UCSD-AML1 (cell line): Measurements from ENCODE around the gene MZB1.
"Not testable (repeated sequence)": the region's sequence is repeated elsewhere in the genome, so short reads cannot be mapped to it uniquely, and the experiment has no call there.

ENCODE experiments used
- DNase-seq: peaks from one replicate; lab custom pipeline; 2025; ENCODE audit not compliant: unreplicated experiment; lab: John Stamatoyannopoulos, UW

The MZB1 gene

DNA sequence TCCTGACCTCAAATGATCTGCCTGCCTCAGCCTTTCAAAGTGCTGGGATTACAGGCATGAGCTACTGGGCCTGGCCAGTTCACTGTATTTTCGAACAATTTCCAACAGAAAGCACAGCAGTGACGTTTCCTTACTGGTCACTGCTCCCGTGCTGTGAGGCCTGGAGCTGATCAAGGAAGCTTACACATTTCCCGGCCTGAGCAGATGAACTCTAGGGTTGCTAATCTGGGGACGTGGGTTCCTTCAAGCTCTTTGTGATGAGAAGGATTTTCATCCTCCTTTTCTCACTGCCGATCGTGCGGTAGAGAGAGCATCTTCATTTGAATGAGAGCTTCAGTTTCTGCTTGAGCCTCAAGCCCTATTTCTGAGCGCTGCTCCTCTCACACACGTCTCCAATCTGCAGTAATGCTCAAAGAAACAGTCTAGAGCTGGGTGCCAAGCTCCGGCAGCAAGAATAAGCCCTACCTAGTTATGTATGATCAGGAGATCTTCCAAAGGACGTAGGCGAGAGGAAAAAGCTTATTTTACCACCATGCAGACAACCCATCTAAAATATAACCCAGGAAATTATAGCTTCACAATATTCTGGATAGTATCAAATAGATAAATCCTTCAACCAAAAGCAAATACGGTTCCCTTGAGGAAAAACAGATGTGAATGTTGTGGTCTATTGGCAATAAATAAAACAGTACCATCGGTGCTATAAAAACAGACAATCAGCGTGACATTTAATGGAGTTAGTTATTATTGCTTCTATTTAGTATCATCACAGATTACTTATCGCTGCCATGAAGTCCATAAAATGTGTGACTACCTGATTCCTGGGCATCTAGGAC lies 21.5 kb upstream of the MZB1 start:
- DNase-seq, result no peak

DNA sequence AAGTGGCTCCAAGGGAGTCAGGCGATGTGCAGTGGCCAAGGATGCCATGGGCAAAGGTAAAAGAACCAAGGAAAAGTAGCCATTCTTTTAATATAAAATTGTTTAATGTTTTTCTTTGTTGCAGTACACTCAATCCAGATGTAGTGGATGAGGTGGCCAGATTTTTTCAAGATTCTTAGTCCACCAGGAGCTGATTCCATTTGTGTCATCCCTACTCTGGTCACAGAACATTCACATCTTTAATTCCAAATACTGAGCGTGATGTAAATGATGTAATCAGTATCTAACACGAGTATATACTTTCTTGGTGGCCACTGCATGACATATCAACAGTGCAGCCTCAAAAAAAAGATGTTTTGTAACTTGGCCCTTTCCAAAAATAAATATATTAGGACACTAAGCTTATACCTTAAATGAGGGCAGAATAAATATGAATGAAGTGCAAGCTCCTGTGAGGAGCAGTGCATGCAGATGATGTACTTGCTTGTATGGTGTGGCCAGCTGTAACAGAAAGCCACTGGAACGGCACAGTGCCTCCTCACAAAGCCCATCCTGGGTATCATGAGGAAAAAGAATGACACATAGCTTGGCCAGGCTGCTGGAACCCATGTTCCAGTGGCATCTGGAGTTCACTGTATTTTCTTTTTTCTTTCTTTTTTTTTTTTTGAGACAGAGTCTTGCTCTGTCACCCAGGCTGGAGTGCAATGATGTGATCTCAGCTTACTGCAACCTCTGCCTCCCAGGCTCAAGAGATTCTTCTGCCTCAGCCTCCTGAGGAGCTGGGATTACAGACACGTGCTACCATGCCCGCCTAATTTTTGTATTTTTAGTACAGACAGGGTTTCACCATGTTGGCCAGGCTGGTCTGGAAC lies 20.6 kb upstream of the MZB1 start:
- DNase-seq, result no peak

DNA sequence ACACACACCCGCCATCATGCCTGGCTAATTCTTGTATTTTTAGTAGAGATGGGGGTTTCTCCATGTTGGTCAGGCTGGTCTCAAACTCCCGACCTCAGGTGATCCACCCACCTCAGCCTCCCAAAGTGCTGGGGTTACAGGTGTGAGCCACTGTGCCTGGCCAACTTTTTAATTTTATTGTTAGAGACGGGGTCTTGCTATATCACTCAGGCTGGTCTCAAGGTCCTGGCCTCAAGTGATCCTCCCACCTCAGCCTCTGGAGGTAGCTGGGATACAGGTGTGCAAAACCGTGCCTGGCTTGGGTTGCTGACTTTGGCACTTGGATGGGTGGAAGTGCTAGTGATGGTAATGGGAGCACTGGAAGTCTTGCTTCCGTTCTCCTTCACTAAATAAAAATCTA lies 19.4 kb upstream of the MZB1 start:
- DNase-seq, result not testable (repeated sequence)

DNA sequence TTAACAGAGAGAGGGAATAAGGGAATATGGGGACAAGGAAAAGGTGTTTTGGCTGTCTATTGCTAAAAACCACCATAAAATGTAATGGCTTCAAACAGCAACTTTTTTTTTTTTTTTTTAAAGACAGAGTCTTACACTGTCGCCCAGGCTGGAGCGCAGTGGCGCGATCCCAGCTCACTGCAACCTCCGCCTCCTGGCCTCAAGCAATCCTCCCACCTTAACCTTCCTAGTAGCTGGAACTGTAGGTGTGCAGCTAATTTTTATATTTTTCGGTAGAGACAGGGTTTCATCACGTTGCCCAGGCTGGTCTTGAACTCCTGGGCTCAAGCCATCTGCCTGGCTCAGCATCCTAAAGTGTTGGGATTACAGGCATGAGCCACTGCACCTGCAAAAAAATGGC lies 18.5 kb upstream of the MZB1 start:
- no peak for DNase-seq

DNA sequence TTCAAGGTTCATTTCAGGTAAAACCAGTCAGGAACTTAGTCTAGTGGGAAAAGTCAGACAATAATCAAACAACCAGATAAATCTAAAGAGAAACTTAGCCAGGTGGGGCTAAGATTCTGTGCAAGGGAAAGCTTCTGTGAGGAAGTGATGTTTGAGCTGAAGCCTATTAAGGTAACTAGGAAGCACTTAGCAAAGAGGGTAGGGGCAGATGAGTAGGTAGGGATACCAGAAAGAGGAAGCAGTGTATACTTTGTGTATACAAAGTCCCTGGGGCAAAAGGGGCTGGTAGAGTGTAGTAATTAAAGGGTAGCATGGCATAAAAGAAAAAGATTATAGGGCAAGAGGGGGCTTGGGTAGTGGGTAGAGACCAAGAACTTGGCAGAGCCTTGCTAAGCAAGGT lies 17.8 kb upstream of the MZB1 start:
- DNase-seq, result no peak

DNA sequence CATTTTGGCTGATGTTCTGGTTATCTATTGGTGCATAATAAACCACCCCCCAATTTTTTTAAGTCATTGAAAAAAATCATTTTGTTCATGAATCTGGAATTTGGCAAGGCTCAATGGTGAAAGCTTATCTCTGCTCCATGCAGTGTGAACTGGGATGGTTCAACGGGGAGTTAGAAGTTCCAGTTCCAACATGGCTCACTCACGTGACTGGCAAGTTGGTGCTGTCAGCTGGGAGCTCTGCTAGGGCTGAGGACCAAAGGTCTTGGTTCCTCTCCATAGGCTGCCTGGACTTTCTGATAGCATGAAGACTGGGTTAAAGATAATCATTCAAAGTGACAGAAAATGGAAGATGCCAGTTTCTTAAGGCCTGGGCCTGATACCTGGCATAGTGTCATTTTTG lies 17.2 kb upstream of the MZB1 start:
- DNase-seq, result no peak

DNA sequence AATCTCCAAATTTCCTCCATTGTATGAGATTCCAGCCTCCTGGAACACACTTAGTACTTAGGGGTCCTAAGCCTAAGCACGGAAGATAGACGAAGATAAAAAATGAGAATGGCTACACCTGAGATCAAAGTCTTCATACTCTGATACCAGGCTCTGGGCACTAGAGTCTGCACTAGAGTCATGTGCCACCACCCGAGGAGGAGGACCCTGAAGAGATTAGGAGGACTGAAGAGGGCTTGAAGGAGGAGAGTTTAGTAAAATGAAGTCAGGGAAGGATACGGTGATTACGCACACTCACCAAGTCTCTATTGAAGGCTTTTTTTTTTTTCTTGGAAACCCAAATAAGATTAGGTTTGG lies 14.7 kb upstream of the MZB1 start:
- DNase-seq, result no peak

DNA sequence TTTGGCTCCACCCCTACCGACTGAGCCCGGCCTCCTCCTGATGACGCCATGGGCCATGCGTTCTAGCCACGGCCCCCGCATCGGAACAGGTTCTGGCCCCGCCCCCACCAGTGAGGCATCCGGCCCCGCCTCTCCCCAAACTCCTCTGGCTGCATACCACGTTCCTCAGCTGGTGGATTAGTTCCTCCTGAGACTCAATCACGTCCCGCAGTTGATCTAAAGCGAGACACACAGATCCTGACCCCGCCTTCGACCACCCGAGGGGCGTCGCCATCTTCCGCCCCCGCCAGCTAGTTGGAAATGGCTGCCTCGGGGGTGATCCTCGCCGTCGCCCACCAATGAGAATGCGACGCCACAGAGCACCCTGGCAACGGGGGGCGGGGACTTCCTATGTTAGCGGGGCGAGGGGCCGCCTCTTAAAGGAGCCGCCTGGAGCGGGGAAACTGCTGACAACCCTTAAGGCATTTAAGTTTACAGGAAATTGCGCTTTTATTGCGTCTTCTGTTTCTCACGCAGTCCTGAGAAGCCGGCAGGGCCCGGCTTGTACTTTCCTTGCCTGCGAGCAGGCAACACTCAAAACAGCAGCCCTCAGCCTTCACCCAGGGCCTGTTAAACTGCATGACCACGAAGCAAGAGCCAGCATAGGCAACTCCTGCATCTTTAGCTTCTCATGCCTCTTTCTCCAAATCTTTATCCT lies 14.2 kb upstream of the MZB1 start, which contains the start of gene SPATA24:
TSS of gene SPATA24 (minus strand) at position 303 of the 697 bp plus-strand sequence. CDS start at position 274, 29 bp downstream.
- peak; percentile 98 for DNase-seq

DNA sequence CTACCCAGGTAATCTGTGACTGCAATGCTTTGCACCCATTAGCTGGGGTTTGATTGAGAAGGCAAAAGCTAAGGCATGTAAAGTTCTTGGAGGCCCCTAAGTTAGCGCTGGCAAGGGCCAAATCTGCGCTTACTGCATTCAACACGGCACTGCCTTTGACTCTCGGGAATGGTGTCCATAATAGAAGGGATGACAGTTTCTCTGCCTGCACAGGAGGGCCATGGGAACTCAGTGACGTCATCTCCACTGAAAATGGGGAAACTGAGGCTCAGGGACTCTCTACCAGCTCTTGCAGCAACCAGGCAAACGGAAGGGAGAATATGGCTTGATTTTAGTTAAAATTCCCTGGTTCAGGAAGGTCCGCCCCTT lies 13.7 kb upstream of the MZB1 start:
- no peak for DNase-seq

DNA sequence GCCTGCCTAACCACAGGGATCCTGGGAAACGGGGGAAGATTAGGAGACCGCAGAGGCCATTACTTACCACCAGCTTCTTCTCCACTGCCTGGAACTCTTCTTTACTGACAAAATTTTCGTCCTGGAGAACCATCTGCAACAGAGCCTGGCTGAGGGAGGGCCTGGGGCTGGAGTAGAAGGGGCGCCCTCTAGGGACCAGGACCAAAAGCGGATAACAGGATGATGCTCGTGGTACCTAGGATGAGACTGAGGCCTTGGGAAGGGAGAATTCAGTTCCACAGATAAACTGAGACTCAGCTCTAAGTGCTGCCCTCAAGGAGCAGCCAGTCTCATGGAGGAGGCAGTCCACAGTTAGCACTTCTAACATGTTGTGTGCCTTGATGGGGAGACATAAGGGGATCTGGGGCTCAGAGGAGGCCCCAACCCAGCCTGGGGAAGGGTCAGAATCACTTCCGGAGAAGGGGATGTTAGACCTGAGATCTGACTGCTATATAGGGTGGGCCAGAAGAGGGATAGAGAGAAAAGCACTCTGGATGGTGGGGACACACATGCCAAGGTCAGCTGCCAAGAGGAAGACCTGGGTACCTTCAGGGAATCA lies 12.9 kb upstream of the MZB1 start:
- DNase-seq, result peak; percentile 53

DNA sequence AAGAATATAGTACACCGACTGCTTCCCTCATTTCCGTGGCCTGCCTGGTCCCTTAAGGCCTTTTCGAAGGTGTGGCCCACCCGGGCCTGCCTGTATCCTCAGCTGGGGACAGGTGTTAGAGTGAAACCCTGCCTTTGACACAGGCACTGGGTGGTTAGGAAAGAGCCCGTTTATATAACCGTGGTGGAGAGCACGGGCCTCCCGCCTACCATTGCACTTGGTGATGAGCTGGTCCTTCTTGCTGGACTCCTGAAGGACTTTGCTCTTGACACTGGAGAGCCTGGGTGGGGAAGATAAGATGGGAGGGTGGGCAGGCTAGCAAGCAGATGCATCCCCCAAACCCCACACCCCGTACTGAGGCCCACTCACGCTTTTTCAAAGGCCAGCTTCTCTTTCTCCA lies 11.8 kb upstream of the MZB1 start:
- no peak for DNase-seq

DNA sequence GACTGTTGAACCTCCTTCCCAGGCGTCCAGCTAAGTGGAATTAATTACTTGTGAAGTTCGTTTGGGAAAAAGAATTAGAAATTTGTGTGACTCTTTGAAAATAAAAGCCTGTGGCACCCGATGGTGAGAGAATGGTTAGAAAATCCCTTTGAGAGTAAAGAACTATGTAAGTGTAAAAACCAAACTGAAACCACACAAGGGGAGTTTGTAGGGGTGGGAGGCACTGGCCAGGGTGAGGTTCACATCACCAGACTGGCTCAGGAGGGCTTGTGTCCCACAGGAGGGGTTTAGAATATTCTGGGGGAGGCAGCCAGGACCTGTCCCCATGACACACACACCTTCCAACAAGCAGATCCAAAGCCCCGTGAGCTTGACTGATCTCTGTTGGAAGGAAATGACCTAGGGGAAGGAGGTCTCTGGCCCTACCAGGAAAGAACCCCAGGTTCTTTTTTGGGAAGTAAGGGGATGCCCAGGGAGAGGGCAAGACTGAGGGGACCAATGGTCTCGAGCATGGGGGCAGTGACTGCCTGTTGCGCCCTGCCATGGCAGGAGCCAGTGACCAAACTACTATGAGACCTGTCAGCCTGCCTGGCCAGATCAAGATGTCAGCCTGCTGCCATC lies 9.9 kb upstream of the MZB1 start:
- DNase-seq, result no peak

DNA sequence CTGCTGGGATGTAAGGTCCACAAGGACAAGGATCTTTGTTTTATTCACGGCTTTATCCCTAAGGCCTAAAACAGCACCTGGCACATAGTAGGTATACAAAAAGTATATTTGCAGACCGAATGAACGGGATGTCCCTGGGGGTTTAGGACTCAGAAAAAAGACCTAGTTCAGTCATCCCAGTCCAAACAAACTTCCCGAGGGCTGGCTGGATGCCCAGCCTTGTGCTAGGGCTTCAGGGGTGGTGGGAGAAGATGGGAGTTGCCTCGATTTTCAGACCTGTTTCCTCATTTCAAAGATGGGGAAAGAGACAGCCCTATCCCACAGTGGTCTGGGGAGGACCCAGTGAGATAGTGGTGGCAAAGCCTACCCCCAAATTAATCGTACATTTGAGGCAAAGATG lies 8.2 kb upstream of the MZB1 start:
- no peak for DNase-seq

DNA sequence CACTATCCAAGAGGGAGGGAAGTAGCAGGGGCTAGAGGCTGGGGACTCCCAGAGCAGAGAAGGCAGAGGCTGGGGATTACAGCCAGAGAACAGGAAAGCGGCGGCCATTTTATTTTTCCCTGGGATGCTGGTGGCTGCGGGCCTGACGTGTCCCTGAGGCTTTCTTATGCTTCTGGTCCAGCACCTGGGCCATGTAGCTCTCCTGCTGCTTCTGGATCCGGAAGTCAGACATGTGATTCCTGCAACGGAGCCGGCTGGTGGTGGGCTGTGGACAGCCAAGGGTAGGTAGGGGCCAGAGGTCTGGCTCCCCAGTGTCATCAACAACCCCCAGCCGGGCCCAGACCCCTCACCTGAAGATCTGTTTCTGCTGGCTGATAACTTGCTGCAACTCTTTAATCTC lies 7.0 kb upstream of the MZB1 start:
- no peak for DNase-seq

DNA sequence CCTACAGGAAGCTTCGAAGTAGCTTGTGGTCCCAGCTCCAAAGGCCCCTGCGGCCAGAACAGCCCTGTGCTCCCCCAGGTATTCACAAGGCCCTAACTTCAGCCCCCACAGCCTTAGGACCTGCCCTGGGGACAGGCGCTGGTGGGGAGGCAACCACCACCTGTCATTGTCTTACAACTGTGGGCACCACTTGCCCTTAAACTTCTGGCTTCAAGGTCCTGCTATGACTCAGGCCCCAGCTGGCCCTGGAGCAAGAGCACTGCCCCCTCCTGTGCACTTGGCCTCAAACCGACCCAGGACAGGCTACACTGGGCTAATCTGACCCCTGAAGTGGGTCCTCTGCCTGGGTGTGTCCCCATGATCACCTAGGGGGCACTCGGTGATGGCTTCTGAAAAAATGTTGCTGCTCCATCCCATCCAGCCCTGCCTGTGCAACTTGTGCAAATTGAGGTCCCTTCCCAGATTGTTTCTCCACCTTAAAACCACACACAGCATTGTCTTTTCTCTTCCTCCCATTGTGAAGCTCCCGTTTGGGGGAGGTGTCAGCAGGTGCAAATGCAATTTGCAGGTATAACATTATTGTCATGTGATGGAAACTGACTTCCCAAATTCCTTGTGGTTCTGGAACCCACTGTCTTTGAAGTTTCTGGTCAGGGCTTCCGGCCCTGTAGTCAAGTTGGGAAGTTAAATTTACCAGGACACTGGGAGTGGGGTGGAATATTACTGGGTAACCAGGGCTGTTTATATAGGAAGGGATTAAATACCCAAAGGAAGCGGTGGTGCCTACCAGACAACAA lies 6.3 kb upstream of the MZB1 start:
- DNase-seq, result no peak

DNA sequence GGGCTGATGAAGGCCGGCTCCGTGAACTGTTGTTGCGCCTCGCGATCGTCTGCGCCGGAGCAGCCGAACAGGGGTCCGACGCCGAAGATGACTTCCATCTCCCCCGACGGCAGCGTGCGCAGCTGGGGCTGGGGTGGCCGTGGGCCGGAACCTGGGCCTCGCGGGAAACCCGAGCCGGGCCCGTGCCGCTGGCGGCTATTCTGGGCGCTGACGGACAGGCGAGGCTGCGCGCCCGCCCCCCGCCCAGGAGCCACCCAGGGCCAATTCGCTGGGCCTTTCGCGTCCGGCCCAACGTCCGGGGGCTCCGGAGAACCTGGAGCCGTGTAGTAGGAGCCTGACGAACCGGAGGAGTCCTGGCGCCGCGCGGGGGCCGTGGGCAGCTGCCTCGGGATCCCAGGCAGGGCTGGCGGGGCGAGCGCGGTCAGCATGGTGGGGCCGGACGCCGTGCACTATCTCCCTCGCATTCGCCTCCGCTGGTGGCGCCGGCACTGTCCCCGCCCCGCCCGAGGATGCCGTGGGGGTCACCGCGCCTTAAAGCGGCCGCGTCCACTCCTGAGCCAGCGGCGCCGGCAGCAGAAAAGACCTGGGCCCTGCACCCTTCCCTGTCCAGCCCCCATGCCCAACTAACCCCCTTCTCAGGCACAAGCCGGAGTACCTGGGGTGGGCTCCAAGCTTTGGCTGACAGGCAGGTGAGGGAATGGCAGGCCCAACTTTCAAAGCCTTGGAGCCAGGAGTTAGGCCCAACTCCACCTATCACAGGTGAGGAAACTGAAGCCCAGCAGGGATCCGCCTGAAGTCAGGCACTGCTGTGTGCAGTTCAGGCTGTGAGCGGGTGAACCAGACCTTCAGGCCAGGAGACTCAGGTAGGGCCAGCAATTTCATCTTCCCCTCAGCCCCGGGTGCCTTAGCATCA lies 5.2 kb upstream of the MZB1 start, which contains the start of gene PROB1:
TSS of gene PROB1 (minus strand) at position 451 of the 913 bp plus-strand sequence. CDS start at position 428, 23 bp downstream.
- no peak for DNase-seq

DNA sequence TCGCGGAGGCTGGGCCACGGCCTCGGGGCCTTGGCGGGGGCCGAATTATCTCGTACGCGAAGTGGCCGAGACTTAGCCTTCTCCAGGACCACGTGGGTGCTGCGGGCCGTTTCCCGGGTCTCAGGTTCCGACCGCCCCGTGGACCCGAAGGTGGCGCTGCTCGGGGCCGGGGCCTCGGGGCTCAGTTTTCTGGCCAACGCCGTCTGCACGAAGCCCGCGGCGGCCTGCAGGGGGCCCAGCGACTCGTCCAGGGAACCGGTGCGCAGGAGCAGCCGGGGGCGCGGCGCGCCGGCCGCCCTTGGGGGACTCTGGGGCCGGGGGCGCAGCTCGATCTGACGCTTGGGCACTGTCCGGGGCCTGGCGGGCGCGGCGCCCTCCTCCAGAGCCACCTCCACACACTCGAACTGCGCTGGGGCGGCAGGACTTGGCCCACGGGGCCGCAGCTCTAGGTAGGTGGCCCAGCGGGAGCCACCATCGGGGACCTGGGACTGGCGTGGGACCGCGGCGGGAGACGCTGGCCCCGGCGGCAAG lies 4.5 kb upstream of the MZB1 start:
- DNase-seq, result no peak

DNA sequence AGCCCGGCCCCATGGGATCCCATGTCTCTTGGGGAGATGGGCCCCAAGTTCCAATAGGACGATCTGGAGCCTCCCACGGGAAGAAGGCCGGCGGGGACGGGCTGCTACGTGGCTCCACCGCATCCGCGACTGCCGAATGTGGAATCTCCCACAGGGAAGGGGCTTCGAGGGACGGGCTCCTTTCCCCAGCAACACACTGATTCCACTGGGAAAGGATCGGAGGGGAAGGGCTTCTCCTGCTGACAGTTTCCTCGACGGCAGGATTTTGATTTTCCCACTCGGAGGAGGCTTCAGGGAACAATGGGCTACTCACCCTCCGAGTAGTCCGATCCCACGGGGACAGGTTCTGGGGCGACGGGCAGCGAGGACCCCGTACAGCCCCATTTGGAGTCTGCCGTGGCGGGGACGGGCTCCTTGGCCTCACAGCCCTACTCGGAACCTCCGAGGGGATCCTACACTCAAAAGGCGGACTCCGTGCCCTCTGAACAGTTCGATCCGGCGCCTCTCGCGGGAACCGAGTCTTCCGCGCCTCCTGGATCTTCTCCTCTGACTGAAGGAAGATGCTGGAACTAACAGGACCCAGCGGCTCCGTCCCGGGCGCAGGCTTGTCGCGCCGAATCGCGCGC lies 3.9 kb upstream of the MZB1 start:
- no peak for DNase-seq
